SK-N-SH treated with all-trans-retinoic acid at 6 μM for 48 hours (cell line): ENCODE data around the gene CSNK1G3.

Experiments used
- ARNTL ChIP-seq: fragments of 450-650 bp; formaldehyde crosslinking; IDR thresholded peaks from 2 replicates; pipeline ENCODE4 v1.5.0; 2020; ENCODE audit warnings: low read depth, mild to moderate bottlenecking, moderate library complexity, borderline replicate concordance
- ZFP30 ChIP-seq: fragments of 450-650 bp; formaldehyde crosslinking; IDR thresholded peaks from 2 replicates; pipeline ENCODE4 v1.5.0; 2022; ENCODE audit warnings: mild to moderate bottlenecking, moderate library complexity
- TF ChIP-seq, protein P1 (sequence below): fragments of 250-450 bp; sonication (Bioruptor Pico); IDR thresholded peaks from 2 replicates; pipeline ENCODE4 v1.5.0; 2020; ENCODE audit warnings: mild to moderate bottlenecking, moderate library complexity
- TF ChIP-seq, protein P2 (sequence below): fragments of 250-450 bp; sonication (Bioruptor Pico); IDR thresholded peaks from 2 replicates; pipeline ENCODE4 v1.8.0; 2021; ENCODE audit warnings: low read depth, mild to moderate bottlenecking, moderate library complexity, borderline replicate concordance

DNA sequence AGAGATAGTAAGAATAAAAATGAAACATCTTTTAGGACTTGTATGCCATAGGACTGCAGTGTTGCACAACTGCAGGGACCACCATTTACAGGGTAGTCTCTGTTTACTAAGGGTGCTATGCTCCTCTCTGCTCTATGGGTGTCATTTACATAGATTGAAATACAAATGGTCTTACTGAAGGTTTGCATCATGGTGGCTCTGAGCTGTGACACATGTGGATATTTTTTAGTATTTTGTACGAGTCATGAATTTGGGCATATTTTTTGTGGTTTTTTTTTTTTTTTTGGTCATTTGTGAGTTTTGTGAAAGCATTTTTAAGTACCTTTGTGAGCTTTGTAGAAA, 47.4 kb downstream of the CSNK1G3 start:
- TF ChIP-seq ZFP30 (CRISPR knock-in tag) (no peak), ARNTL (CRISPR knock-in tag) (no peak)
- TF ChIP-seq, protein P1, sequence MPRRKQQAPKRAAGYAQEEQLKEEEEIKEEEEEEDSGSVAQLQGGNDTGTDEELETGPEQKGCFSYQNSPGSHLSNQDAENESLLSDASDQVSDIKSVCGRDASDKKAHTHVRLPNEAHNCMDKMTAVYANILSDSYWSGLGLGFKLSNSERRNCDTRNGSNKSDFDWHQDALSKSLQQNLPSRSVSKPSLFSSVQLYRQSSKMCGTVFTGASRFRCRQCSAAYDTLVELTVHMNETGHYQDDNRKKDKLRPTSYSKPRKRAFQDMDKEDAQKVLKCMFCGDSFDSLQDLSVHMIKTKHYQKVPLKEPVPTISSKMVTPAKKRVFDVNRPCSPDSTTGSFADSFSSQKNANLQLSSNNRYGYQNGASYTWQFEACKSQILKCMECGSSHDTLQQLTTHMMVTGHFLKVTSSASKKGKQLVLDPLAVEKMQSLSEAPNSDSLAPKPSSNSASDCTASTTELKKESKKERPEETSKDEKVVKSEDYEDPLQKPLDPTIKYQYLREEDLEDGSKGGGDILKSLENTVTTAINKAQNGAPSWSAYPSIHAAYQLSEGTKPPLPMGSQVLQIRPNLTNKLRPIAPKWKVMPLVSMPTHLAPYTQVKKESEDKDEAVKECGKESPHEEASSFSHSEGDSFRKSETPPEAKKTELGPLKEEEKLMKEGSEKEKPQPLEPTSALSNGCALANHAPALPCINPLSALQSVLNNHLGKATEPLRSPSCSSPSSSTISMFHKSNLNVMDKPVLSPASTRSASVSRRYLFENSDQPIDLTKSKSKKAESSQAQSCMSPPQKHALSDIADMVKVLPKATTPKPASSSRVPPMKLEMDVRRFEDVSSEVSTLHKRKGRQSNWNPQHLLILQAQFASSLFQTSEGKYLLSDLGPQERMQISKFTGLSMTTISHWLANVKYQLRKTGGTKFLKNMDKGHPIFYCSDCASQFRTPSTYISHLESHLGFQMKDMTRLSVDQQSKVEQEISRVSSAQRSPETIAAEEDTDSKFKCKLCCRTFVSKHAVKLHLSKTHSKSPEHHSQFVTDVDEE = no peak
- TF ChIP-seq, protein P2, sequence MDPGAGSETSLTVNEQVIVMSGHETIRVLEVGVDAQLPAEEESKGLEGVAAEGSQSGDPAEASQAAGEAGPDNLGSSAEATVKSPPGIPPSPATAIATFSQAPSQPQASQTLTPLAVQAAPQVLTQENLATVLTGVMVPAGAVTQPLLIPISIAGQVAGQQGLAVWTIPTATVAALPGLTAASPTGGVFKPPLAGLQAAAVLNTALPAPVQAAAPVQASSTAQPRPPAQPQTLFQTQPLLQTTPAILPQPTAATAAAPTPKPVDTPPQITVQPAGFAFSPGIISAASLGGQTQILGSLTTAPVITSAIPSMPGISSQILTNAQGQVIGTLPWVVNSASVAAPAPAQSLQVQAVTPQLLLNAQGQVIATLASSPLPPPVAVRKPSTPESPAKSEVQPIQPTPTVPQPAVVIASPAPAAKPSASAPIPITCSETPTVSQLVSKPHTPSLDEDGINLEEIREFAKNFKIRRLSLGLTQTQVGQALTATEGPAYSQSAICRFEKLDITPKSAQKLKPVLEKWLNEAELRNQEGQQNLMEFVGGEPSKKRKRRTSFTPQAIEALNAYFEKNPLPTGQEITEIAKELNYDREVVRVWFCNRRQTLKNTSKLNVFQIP (CRISPR knock-in tag) = no peak
